NT2/D1 (cell line): ENCODE results near the gene RIT2.

Experiments used
- DNase-seq: peaks from one replicate; pipeline ENCODE4 v3.0.0-alpha.2; 2011; ENCODE audit warnings: low read depth, low spot score
- H3K27me3 ChIP-seq: 2 replicates; pipeline ENCODE4 v1.6.0; 2011; ENCODE audit warnings: mild to moderate bottlenecking; ENCODE audit not compliant: insufficient read length, insufficient read depth
- H3K36me3 ChIP-seq: 2 replicates; pipeline ENCODE4 v1.6.1; 2011; ENCODE audit warnings: mild to moderate bottlenecking, low read length, mixed read lengths; ENCODE audit not compliant: insufficient read depth, insufficient read length
- H3K4me1 ChIP-seq: 2 replicates; pipeline ENCODE4 v1.5.1; 2011; ENCODE audit not compliant: insufficient read depth, insufficient read length
- H3K4me3 ChIP-seq: 2 replicates; pipeline ENCODE4 v1.5.1; 2011; ENCODE audit warnings: low read depth; ENCODE audit not compliant: insufficient read length
- H3K9ac ChIP-seq: 2 replicates; pipeline ENCODE4 v1.6.0; 2011; ENCODE audit warnings: low read depth; ENCODE audit not compliant: insufficient read length
- H3K9me3 ChIP-seq: 2 replicates; pipeline ENCODE4 v1.5.1; 2011; ENCODE audit warnings: mild to moderate bottlenecking, low read length; ENCODE audit not compliant: insufficient read depth
- SUZ12 ChIP-seq: IDR thresholded peaks from 2 replicates; pipeline ENCODE4 v1.6.1; 2011; ENCODE audit not compliant: insufficient read length, insufficient read depth; ENCODE audit errors: extremely low read depth
- YY1 ChIP-seq: IDR thresholded peaks from 2 replicates; pipeline ENCODE4 v1.6.1; 2011; ENCODE audit not compliant: insufficient read length, insufficient read depth
- ZNF274 ChIP-seq: IDR thresholded peaks from 2 replicates; pipeline ENCODE4 v1.6.1; 2011; ENCODE audit warnings: mild to moderate bottlenecking, low read depth, low read length

The RIT2 gene

DNA sequence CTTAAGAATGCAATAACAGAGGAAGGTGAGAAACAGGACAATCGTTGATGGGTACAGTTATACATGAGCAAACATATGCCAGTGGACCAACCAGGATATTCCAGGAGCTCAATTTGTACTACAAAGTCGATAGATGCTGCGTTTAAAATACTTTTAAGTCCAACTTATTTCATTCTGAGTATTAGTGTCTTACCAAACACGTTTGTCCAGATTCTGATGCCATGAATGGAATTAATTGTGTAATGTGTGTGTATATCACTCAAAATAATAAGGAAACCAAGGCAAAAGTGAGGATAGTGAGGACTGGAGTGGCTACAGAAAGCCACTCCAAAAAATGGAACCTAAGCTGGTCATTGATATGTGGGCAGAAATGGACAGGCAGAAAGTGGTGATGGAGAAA lies 332.6 kb downstream of the RIT2 start:
- DNase-seq, result no peak
- Histone ChIP-seq H3K27me3 (no peaks in the 10 kb centered on the region), H3K4me1 (no peaks in the 10 kb centered on the region), H3K9ac (no peak overlapping the region), H3K4me3 (no peak overlapping the region), H3K9me3 (no peaks in the 10 kb centered on the region), H3K36me3 (no peaks in the 10 kb centered on the region)
- no peak for TF ChIP-seq ZNF274
- TF ChIP-seq SUZ12, result no peak
- no peak for TF ChIP-seq YY1

DNA sequence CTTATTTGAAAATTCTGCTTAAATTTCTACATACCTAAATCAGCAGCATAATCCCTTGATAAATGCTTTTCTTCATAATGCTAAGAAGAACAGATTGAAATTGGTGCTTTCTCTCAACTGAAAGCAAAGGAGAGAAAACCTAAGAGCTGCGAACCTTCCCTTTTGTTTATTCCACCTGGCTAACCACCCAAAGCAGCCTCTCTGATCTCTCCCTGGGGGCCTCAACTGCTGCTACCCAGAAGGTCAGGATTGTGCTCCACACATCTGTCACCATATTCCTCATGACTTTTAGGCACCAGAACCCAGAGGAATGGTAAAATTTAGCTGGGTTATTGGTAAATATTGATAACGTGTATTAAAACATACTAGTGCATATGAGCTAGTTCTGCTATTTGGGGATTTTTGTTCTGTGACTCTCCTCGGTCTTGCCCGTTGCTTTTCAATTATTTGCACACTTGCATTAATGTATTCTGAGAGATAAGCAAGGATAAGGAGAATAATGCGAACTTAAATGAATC lies 334.1 kb downstream of the RIT2 start:
- no peak overlapping the region for H3K4me3 ChIP-seq
- no peaks in the 10 kb centered on the region for H3K27me3 ChIP-seq
- TF ChIP-seq ZNF274 (no peak), SUZ12 (no peak), YY1 (no peak)
- H3K4me1 ChIP-seq, result no peaks in the 10 kb centered on the region
- no peak for DNase-seq
- H3K9me3 ChIP-seq, result no peaks in the 10 kb centered on the region
- H3K36me3 ChIP-seq, result no peaks in the 10 kb centered on the region
- H3K9ac ChIP-seq, result no peak overlapping the region

DNA sequence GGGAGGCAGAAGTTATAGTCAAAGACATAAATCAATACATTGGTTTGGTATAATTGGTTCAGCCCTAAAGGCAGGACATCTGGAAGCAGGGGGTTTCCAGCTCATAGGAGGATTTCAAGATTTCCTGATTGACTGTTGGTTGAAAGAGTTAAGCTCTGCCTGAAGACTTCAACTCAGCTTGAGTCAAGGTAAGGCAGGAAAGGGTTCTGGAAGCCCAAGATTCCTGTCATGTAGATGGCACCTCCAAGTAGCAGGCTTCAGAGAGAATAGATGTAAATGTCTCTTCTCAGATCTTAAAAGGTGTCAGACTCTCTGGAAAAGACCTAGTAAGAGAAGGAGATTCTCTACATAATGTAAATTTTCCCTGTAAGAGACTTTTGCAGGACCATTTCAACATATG lies 335.3 kb downstream of the RIT2 start:
- Histone ChIP-seq H3K9ac (no peak overlapping the region), H3K4me1 (no peaks in the 10 kb centered on the region), H3K27me3 (no peaks in the 10 kb centered on the region), H3K9me3 (no peaks in the 10 kb centered on the region), H3K4me3 (no peak overlapping the region), H3K36me3 (no peaks in the 10 kb centered on the region)
- no peak for DNase-seq
- TF ChIP-seq ZNF274 (no peak), YY1 (no peak), SUZ12 (no peak)

DNA sequence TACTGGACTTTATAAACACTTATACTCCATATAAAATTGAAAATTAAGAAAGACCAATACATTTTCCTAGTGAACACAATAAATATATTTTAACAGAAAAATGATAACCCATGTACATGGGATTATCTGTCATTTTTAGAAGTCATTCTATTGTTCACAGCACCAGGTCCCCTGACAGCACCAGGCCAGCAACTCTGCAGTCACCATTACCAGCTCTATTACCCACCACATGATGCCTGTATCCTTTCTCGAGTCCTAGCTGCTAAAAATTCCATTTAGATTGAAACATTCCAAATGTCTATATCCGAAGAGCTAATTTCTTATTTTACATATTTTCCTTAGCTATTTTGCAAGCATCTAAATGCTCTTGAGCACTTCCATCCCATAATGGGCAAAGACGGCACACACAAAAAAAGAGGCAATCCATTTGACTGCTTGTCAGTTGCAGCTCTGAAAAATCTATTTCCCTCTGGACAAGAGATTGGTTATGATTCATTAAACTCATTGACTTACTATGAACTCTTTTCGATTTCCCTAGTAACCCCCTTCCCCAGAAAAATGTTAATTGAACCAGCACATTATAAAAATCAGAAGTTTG lies 336.9 kb downstream of the RIT2 start:
- no peak for TF ChIP-seq ZNF274
- no peak for TF ChIP-seq SUZ12
- TF ChIP-seq YY1, result no peak
- Histone ChIP-seq H3K36me3 (no peaks in the 10 kb centered on the region), H3K27me3 (no peaks in the 10 kb centered on the region), H3K4me1 (no peaks in the 10 kb centered on the region), H3K4me3 (no peak overlapping the region), H3K9me3 (no peaks in the 10 kb centered on the region), H3K9ac (no peak overlapping the region)
- no peak for DNase-seq

DNA sequence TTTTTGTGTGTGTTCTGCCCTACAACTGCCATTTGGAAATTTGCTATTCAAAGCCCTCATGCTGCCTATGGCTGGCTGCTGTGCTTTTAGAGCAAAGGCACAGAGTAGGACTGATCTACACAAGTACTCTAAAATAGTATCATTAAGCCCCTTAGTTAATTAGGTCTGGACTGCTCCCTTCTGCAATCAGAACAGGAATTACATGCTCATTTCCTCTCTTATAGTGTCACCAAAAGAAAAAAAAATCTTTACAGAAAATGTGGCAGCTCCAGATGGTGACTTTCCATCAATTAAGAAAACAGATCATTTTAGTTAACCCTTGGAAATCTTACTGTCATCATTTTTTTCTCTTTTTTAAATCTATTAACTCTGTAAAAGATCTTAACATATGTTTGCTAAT lies 337.5 kb downstream of the RIT2 start:
- Histone ChIP-seq H3K9me3 (no peaks in the 10 kb centered on the region), H3K36me3 (no peaks in the 10 kb centered on the region), H3K27me3 (no peaks in the 10 kb centered on the region), H3K9ac (no peak overlapping the region), H3K4me1 (no peaks in the 10 kb centered on the region), H3K4me3 (no peak overlapping the region)
- DNase-seq, result no peak
- no peak for TF ChIP-seq YY1
- TF ChIP-seq SUZ12, result no peak
- TF ChIP-seq ZNF274, result no peak

DNA sequence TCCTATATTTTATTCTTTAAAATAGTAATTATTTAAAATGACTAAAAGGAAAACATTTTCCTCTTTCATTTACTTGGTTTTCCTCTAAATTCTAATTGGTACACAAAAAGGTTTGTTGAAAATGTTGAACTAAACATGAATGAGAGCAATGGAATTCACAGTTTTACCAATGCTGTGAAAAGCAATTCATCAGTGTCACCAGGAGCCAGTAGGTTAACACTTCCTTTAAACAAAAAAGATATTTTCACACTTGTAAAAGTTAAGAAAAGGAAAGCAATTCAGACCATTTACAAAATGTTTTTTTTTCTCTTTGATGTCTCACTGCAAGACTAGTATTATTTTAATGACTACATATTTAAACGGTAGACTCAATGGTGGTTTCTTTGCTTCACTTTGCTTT lies 341.6 kb downstream of the RIT2 start:
- H3K9ac ChIP-seq, result no peak overlapping the region
- H3K9me3 ChIP-seq, result no peaks in the 10 kb centered on the region
- TF ChIP-seq YY1 (no peak), SUZ12 (no peak), ZNF274 (no peak)
- DNase-seq, result no peak
- H3K27me3 ChIP-seq, result no peaks in the 10 kb centered on the region
- no peaks in the 10 kb centered on the region for H3K36me3 ChIP-seq
- H3K4me1 ChIP-seq, result no peaks in the 10 kb centered on the region
- H3K4me3 ChIP-seq, result no peak overlapping the region

DNA sequence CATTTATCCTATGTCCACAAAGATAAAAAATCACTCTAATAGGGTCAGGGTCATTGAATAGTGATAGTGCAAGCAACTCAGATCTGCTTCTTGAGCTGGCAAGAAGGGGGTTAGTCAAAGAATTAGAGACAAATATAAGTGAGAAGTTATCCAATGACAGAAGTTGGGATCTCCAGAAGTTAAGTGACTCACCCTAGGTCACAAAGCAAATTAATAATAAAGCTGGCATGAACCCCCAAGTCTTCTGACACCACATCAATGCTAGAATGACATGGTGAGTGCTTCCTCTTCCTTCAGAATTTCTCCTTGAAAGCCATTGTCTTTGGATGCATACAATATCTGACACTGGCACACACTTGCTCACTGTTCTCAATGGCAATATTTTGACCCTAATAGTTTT lies 343.5 kb downstream of the RIT2 start:
- H3K4me3 ChIP-seq, result no peak overlapping the region
- TF ChIP-seq YY1, result no peak
- no peak for TF ChIP-seq ZNF274
- no peak for TF ChIP-seq SUZ12
- H3K27me3 ChIP-seq, result no peaks in the 10 kb centered on the region
- no peak for DNase-seq
- H3K4me1 ChIP-seq, result no peaks in the 10 kb centered on the region
- H3K36me3 ChIP-seq, result no peaks in the 10 kb centered on the region
- no peaks in the 10 kb centered on the region for H3K9me3 ChIP-seq
- H3K9ac ChIP-seq, result no peak overlapping the region

DNA sequence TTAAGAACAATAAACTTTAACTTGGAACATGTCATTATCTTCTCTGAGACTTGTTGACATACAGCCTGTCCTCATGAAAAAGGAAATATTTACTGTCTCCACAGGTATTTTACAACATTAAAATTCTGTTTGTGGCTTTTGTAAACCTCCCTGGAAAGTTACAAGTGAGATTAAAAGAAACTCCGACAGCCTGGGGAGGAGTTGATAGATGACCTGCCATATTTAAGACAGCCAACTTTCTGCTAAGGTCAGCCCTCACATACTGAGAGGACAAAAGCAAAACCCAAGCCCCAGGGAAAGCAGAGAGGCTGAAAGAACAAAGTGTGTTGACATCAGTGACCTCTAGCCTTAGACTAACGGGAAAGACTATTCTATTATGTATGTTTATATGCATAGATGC lies 350.2 kb downstream of the RIT2 start:
- H3K36me3 ChIP-seq, result no peaks in the 10 kb centered on the region
- no peak overlapping the region for H3K9ac ChIP-seq
- TF ChIP-seq YY1, result no peak
- no peak for TF ChIP-seq SUZ12
- no peak for TF ChIP-seq ZNF274
- DNase-seq, result no peak
- no peaks in the 10 kb centered on the region; the same call in 1 of the 2 replicates for H3K9me3 ChIP-seq
- H3K4me1 ChIP-seq, result no peaks in the 10 kb centered on the region
- no peak overlapping the region for H3K4me3 ChIP-seq
- H3K27me3 ChIP-seq, result no peaks in the 10 kb centered on the region
